GM21360 (cell line): Measurements from ENCODE around the gene FDXACB1.
A peak's percentile ranks its signal among the peaks of the same experiment; 100 is the strongest.
"Not testable (repeated sequence)": the region's sequence is repeated elsewhere in the genome, so short reads cannot be mapped to it uniquely, and the experiment has no call there.

ENCODE experiments used
- ATAC-seq: cut with Tn5 transposase; IDR thresholded peaks from one replicate; pipeline ENCODE4 v1.9.1; 2021; ENCODE audit warnings: mild to moderate bottlenecking, moderate library complexity; ENCODE audit not compliant: unreplicated experiment

Gene FDXACB1

DNA sequence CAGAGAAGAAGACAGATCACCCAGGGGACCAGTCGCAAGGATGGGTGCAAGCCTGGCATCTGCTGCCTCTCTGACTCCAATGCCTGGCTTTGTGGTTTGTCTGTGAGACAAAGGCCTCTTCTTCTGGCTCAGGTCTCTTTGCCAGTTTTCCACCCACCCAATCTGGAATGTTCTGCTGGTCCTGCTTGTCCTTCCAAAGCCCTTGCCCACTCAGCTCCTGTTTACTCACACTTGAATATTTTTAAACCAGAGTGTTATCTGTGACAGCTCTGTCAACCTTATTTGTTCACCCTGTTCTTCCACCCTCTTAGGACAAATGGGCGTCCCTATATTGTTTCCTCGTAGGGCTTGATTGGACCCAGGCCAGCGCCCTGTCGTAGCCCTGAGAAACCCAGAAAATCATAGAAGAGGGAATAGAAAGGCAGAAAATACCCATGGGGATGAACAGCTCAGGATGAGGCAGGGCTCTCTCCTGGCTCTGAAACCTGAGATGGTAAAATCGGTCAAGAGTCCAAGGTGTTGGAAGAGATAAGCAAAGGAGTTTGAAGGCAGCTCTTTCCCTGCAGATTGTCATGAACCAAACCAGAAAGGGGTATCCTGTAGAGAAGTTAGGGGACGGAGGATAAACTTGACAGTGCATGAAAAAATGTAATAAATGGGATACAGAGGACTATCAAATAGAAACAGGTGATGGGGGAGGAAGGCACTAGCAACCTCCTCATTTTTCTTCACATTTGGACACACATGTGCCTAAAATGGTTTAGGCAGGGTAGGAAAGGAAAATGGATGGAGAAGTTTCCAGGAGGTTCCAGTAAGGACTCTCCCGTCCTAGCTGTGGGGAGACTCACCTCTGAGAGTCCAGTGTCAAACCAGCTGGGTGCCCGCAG, 32.0 kb upstream of the FDXACB1 start:
- ATAC-seq: no peak

DNA sequence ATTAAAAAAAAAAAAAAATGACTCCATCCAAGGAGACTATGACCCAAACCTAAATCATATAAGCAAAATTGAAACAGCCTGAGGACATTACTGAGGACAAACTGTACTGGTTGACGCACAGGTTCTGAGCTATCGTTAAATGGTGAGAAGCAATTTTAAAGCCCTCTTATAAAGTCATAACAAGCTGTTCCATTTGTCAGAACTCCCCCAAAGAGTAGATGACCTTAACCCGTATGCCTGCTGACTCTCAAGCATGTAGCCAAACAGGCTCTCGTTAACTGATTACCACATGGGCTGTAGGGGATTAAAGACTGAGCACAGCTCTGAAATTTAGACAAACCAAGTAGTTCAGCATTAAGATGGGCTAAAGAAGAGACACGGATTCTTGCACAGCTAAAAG, 30.4 kb upstream of the FDXACB1 start:
- no peak for ATAC-seq

DNA sequence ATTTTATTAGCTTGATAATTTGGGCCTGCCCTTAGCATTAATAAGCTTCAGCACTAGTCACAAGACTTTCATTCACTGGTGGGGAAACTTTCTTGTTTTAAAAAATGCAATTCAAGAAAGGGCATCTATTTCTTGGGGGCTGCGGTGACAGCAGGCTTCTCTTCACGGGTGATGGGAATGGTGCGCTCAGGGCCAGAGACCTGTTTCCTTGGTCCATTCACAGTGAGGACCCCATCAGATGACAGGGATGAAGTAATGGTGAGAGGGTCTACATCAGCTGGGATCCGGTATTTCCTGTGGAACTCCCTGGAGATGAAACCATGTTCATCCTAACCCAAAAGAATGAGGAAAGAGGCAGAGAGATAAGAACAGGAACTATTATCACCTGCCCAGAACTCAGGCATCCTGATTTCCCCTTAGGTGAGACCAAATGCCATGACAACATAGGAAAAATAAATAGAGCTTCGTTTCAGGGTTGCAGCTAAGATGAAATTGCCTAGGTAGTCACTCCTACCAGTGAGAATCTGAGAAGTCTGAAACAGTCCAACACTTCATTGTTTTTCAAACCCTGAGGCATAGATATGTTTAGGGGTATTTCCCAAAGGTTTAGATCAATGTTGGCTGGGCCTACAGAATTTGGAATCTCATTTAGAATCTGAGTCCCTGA, 29.8 kb upstream of the FDXACB1 start:
- no peak for ATAC-seq

DNA sequence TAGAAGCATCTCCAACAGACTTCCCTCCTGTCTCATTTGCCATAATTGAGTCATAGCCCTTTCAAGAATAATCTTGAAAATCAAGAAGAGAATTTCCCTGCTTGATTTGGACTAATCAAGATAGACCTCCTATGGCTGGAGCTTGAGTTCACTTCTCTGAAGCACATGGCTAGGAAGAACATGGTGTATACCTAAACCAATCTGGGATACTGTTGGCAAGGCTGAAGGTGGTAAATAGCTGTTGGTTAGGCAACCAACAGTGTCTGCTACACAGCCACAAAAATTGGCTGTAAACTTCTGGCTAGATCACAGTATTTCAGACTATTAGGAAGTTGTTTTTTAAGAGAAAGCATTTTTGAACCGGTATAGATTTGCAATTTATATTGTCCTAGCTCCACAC, 27.7 kb upstream of the FDXACB1 start:
- ATAC-seq: no peak

DNA sequence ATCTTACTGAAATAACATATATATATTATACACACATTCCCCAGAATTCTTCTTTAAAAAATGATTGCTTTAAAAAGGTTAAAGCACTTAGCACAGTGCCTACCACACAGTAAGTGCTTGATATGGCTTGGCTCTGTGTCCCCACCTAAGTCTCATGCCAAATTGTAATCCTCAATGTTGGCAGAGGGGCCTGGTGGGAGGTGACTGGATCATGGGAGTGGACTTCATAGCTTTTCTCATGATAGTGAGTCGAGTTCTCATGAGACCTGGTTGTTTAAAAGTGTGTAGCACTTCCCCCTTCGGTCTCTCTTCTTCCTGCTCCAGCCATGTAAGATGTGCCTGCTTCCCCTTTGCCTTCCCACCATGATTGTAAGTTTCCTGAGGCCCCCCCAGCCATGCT, 26.4 kb upstream of the FDXACB1 start:
- no peak for ATAC-seq

DNA sequence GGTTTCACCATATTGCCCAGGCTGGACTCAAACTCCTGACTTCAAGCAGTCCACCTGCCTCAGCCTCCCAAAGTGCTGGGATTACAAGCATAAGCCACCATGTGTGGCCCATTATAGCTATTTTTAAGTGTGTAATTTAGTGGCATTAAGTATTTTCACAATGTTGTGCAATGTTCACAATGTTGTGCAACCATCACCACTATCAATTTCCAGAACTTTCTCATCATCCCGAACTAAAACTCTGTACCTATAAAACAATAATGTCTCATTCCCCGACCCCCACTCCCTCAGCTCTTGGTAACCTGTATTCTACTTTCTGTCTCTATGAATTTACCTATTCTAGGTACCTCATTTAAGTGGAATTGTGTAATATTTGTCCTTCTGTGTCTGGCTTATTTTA, 7.9 kb upstream of the FDXACB1 start:
- ATAC-seq: no peak

DNA sequence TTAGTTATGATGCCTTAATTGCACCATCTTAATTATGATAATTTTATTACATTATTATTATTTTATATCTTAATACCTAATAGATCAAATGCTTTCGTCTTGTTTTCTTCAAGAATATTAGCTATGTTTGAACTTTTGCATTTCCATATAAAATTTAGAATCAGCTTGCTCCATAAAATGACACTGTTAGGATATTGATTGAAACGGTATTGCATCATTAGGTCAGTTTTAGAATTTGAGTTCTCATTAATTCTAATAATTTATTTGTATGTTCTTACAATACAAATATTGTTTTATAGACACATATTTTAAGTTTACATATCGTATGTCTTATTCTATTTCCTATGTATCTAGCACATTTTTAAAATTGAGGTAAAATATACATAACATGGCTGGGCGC, 7.1 kb upstream of the FDXACB1 start:
- ATAC-seq: no peak

DNA sequence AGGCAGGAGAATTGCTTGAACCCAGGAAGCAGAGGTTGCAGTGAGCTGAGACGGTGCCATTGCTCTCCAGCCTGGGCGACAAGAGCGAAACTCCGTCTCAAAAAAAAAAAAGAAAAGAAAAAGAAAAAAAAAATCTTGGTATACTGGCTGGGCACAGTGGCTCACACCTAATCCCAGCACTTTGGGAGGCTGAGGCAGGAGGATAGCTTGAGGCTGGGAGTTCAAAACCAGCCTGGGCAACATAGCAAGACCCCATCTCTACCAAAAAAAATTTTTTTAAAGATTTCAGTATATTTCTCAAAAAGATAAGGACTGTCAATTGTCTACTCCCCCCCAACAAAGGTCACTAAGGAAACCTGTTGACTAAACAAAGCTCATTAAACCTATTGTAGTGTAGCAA, 6.1 kb upstream of the FDXACB1 start:
- not testable (repeated sequence) for ATAC-seq

DNA sequence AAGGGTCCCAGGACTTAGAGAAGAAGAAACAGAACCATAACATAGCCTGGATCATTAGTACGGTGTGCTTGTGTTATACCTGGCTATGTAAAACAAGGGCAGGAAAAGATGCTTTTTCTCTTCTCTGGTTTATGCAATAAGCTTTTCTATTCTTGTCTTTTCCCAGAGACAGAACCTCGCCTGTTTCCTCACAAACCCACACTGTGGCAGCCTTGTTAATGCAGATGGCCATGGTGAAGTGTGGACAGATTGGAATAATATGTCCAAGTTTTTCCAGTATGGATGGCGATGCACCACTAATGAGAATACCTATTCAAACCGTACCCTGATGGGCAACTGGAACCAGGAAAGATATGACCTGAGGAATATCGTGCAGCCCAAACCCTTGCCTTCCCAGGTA, 3.2 kb upstream of the FDXACB1 start:
- ATAC-seq: no peak

DNA sequence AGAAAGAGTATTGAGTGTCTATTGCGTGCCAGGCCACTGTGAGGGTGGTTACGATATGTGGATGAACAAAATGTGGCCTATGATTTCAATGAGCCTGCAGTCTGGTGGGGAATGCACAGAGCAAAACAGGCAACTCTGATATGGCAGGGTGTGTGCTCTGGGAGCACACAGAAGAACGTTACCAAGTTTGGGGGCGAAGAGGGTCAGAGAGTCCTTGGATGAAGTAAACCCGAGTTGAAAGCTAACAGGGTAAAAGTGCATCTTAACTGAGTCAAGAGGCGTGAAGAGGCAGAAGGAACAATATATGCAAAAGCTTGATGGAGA, 634 bp upstream of the FDXACB1 start:
- ATAC-seq: no peak

DNA sequence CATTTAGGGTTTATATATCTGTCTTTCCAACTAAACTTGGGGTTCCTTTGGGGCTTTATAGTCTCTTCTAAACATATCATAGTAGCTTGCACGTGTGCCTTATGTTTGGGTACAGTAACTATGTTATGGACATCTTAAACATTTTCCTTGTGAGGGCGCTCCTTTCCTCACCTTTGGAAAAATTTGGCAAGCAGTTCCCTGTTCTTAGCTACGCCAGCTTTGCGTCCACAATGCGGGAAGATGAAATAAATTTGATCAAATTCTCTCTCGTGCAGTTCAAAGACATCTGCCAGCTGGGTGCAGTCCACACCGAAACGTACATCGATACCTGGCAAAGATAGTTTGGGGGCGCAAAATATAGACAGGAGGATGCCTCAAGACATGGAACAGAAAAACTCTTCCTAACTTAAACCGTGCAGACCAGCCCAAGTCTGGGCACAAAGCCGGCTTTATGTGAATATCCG, 548 bp downstream of the FDXACB1 start:
- no peak for ATAC-seq

DNA sequence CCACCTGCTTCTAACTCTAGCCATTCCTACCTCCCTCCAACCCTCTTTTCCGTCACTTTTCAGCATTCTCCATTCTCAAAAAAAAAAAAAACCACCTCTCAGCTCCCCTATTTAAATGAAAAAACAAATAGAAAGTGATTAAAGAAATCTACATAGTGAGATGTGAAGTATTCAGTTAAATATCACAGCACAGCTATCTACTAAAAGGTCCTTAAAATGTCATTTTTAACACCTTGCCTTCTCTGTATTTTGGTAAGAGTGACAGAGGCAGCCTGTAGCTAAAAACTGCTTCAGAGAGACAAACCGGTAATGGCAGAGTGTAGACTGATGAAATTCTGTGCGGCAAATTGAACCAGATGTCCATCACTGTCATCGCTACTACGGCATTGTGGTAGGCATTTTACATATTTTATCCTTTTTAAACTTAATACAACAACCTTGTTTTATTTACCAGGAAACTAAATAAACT, 7.2 kb downstream of the FDXACB1 start:
- no peak for ATAC-seq

DNA sequence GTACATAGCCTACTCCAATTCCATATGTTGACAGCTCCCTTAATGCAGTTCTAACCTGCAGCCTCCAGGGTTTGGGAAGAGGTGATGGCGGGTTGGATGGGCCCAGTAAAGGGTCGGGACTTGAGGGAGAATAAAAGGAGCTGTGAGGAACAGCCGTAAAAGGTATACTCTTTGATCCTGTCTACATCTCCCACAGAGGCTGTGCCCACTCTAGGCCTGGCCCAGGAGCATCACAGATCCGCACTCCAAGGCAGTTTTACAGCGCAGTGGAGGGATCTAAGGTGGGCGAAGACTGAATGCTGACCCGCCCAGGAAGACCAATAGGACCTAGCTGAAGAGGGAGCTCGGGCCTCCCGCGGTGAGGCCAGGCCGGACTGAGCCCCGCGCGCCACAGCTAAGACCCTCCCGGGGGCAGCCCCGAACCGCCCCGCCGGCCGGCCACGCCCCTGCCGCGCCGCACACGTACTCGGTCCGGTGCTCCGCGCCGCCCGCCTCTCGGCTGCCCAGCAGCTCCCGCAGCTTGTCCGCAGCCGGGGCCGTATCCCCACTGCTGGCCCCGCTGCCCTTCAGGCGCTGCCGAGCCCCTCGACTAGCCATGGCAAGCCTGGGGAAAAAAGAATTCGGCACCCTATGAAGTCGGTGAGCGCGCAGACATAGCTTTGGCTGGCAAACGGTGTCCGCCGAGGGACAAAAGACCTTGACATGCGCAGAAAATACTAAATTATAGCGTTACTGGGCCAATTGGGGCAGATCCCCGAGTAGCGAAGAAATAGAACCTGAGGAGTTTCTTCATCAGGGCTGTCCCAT, 7.9 kb downstream of the FDXACB1 start, which contains the start of gene ALG9:
Gene ALG9 (minus strand): TSS at position 696 of the 807 bp plus-strand sequence. CDS start 99 bp downstream, at position 597.
- ATAC-seq: peak; percentile 82

DNA sequence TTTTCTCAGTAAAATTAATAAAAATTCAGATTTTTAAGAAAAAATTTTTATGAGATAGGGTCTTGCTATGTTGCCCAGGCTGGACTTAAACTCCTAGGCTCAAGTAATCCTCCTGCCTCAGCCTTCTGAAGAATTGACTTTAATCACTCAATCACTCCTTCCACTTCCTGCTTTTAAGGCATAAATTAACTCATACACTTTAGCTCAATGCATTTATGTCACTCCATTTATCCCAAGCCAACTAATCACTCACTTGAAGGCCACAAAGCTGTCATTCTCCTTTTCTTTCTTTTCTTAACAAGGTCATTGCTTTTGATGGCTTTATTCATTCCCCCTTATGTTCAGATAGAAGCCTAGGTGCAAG, 8.5 kb downstream of the FDXACB1 start:
- ATAC-seq: peak; percentile 13

DNA sequence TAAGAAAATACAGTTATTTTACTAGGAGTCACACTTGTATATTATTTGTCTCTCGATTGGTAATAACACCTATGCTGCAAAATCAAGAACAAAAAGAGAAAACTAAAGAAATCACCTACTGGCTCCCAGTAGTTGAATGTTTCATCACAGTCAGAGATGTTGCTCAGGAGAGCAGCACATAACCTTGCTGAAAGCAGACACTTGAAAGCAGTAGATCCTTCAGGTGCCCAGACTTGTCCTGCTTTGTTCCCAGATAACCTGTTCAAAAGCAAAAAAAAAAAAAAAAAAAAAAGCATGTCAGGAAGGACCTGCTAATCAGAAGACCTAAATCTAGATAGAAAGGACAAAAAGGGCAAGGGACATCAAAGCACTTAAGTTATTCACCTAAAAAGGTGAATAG, 8.9 kb downstream of the FDXACB1 start:
- no peak for ATAC-seq

DNA sequence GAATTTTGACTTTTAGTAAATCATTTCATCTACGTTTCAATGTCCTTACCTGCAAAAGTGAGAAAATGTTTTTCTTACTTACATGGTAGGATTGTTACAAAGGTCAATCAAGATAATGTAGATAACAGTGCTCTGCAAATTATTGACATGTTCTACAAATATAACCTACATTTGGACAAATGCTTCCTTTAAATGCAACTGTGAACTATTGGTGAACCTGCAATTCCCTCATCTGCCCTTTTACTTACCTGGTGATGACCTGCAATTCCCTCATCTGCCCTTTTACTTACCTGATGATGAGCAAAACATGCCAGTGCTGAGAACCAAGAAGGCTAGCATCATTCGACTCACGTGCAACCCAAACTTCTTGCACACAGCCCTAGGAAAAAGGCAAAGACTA, 18.7 kb downstream of the FDXACB1 start:
- no peak for ATAC-seq

DNA sequence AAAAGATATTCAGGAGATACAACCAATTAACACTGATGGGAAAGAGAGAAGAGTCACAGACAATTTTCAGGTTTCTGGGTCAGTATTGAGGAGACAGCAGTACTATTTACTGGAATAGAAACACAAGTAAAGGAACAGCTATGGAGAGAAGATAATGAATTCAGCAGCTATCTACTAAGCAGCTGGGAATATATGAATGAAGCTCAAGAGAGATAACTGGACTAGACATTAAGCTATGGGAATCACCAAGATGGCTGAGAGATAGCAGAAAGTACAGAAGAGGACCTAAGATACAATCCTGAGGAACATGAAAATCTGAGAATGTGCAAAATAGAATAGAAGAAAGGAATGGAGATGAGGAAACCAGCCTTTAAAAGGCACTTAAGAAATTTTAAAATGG, 23.5 kb downstream of the FDXACB1 start:
- ATAC-seq: no peak

DNA sequence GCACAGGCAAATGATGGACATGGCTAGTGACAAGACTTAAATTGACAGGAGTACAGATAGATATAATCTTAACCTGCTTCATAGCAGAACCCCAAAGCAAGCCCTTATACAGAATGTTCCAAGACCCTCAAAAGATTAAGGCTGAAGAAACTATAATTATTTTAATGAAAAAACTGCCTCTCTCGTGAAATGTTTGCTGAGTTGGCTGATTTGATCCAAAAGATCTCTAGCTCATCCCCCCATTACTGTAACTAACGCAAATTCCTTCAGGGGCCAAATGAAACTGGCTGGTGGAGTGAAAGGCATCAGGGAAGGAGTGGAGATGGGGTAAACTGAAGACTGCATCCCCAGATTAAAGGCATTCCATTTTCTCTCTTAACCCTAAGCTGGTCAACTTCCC, 26.9 kb downstream of the FDXACB1 start:
- ATAC-seq: no peak

DNA sequence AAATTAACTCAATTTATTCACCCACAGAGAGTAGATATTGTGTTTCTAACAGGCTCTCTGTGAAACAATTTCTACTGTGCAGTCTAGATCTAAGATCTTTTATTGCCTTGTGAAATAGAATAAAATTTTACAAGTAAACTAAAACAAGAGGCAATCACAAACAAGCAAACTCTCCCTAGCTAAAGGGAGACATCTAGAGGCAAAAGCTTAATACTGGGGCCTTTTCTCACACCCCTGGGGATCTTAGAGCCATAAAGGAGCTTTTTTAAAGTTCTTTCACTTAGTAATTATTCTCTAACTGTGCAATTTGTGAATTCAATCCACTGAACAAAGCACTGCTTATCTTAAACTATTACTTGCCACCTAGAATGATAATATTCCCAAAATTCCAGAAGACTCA, 27.3 kb downstream of the FDXACB1 start:
- ATAC-seq: no peak

DNA sequence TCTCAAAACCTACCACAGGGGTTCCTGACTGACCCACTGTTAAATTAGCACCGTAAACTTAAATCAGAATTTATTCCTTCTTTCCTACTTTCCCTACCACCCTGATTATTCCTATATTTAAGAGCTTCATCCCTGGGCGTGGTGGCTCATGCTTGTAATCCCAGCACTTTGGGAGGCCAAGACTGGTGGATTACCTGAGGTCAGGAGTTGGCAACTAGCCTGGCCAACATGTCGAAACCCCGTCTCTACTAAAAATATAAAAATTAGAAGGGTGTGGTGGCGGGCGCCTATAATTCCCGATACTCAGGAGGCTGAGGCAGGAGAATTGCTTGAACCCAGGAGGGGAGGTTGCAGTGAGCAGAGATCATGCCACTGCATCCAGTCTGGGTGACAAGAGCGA, 27.9 kb downstream of the FDXACB1 start:
- ATAC-seq: no peak

DNA sequence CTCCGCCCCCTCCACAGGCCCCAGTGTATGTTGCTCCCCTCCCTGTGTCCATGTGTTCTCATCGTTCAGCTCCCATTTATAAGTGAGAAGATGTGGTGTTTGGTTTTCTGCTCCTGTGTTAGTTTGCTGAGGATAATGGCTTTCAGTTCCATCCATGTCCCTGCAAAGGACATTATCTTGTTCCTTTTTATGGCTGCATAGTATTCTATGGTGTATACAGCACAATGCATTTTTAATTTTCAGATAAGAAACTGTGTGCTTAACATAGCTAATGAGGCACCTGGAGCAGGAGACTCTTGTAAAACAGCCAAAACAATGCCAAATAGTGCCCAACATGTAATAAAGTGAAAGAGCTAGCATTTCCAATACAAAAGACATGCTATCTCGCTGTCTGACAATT, 29.3 kb downstream of the FDXACB1 start:
- ATAC-seq: no peak

DNA sequence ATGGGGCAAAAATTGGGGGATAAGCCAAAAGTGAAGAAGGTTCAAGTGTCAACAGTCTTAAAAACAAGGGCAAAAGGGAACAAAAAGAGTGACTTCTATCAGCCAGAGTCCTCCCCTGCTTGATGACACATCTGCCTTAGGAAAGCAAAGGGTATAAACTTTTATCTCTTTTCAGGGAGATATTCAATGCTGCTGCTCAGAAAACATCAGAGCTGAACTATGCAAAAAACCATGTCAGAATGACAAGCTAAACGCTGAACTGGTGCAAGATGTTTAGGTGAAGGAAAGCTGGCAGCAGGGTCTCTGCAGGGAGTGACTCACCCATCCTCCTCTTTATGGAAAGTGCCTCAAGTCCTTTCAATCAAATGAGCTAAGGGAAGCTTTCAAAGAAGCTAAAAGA, 32.3 kb downstream of the FDXACB1 start:
- ATAC-seq: no peak
